Pons (tissue), 1 donor: Measurements from ENCODE around the gene ARHGAP40.

ENCODE experiments used
- DNase-seq: peaks from one replicate; pipeline ENCODE4 v3.0.0-alpha.2; 2016; ENCODE audit warnings: low spot score

ARHGAP40 gene

DNA sequence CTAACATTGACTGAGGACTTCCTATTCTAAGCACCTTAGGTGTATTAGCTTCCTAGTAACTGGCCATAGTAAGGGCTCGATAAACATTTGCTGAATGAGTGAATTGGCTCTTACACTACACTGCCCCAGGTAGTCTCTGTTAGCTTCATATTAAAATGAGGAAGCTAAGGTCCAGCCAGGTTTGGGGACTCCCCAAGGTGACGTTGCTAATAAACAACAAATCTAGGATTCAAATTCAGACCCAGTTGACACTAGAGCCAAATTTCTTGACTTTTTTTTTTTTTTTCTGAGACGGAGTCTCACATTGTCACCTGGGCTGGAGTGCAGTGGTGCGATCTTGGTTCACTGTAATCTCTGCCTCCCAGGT, 16.2 kb downstream of the ARHGAP40 start:
- DNase-seq: no peak

DNA sequence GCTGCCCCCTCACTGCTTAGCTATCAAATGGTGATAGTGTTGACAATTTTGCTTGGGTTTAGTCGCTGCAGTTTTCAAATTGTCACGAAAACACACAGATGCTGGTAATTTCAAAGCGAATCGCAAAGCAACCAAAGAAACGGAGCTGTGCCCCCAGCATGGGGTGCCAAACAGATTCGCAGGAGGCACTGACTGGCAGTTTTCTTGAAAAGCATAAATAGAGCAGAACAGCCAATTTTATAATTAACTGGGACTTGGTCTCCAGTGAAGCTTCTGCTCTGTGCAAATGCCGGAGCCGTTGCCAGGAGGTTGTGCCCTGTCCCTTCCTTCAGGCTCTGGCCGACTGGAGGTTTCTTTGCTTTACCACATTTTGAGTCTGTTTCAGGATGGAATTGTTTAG, 18.8 kb downstream of the ARHGAP40 start:
- no peak for DNase-seq

DNA sequence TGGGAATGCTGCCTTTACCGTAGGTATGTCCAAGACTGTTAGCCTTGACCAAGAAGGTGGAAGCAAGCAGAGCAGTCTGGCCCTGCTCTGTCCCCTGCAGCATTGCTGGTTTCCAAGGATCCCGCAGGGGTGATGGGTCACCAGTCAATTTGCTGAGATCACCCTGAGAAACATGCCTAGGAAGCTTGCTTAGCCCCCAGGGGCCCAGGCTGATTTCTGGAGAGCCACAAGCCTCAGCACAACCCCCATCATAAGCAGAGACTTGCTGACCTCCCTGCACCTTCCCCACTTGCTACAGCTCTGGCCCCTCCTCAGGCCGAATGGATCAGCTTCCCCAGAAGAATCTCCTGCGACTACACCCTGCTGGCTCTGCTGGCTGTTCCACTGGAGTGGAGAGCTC, 21.5 kb downstream of the ARHGAP40 start:
- no peak for DNase-seq

GRCh38 chr20:38624084-38624483, 22.5 kb downstream of the ARHGAP40 start:
- no peak for DNase-seq

GRCh38 chr20:38625896-38626295, 24.3 kb downstream of the ARHGAP40 start:
- no peak for DNase-seq

DNA sequence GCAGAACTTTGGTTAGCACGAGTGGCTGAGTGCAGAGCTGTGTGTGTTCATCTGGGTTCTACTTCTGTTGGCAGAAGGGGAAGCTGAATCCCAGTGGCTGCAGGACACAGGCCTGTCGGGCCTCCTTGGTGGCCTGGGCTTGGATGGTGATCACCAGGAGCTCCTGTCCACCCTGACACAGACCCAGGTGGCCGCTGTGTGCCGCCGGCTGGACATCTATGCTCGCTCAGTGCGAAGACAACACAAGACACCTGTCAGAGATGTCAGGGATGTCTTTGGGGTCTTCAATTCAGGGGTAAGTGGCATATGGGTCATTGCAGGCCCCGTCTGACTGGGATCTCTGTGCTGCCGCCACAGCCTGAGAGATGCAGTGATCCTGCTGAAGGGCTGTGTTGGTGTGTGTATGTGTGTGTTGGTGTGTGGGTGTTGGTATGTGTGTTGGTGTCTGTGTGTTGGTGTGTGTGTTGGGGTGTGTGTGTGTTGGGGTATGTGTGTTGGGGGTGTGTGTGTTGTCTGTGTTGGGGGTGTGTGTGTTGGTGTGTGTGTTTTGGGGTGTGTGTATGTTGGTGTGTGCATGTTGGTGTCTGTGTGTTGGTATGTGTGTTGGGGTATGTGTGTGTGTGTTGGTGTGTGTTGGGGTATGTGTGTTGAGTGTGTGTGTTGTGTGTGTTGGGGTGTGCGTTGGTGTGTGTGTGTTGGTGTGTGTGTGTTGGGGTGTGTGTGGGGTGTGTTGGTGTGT, 25.5 kb downstream of the ARHGAP40 start:
- no peak for DNase-seq

DNA sequence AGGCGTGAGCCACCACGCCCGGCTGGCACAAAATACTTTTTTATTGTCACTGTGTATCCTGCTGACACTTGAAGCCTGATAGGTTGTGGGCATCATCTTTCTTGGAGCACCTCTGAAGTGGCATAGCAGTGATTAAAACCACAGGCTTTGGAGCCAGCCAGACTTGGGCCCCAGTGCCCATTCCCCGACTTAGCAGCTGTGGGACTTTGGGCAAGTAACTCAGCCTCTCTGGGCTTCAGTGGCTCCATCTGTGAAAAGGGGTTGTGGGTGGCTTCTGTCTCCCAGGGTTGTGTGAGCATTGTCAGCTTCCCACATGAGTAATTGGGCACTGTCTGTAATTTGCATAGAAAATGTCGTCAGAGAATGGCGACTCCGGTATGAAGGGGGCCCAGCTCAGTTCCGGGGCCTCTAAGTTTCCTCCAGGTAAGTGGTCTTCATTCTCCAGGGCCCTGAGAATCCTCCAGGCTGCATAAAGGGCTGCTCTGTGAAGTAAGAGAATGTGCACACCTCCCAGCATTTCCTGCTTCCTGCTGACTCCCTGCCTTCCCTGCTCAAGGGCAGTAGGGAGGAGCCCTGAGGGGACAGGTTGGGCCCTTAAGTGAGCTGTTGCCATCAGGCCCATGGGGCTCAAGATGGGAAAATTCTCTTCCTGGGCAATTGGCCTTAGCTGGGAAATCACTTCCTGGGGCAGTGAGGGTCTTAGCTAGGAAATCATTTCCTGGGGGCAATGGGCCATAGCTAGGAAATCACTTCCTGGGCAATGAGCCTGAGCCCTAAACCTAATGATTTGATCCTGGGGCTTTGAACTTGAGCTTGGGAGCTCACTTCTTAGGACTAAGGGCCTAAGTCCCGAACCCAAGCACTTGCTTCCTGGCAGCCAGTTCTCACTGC, 27.2 kb downstream of the ARHGAP40 start:
- no peak for DNase-seq

DNA sequence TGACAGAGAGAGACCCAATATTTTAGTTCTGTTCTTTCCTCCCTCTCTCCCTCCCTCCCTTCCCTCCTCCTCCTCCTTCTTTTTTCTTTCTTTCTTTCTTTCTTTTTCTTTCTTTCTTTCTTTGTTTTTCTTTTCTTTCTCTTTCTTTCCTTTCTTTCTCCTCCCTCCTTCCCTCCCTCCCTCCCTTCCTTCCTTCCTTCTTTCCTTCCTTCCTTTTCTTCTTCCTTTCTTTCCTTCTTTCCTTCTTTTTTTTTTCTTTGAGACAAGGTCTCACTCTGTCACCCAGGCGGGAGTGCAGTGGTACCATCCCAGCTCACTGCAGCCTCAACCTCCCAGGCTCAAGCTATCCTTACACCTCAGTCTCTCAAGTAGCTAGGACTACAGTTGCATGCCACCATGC, 28.4 kb downstream of the ARHGAP40 start:
- no peak for DNase-seq

DNA sequence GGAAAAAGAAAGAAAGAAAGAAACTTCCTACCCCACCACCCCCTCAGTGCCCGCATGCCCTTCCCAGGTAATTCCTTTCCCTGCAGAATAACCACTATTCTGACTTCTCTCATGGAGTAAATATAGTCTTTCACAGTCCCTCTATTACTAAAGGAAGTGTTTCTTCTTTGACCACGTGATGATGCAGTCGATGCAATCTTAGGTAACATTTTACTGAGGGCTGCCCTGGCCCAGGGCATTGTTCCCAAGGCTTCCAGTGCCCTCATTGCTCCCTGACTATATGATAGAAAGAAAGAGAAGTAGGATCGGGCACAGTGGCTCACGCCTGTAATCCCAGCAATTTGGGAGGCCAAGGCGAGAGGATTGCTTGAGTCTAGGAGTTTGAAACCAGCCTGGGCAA, 29.1 kb downstream of the ARHGAP40 start:
- no peak for DNase-seq

DNA sequence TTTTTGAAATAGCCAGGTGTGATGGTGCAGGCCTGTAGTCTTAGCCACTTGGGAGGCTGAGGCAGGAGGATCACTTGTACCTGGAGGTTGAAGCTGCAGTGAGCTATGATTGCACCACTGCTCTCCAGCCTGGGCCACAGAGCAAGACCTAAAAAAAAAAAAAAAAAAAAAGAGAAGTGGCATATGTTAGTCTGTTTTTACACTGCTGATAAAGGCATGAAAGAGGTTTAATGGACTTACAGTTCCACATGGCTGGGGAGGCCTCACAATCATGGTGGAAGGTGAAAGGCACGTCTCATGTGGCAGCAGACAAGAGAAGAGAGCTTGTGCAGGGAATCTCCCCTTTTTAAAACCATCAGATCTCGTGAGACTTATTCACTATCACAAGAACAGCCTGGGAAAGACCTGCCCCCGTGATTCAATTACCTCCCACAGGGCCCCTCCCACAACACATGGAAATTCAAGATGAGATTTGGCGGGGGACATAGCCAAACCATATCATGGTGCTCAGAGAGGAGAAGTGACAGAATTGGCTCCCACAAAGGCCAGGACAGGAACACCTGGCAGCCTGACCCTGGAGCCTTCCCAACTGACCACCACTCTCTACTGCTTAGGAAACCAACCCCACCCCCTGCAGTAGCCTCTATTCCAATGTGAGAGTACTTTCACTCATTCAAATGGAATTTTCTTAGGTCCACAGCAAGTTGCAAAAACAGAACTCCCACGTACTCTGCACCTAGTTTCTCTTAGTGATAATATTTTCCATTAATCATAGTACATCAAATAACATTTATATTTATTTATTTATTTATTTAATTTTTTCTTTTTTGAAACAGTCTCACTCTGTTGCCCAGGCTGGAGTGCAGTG, 29.8 kb downstream of the ARHGAP40 start:
- no peak for DNase-seq

- DNase-seq: peak; percentile 27
Measured at GRCh38 chr20:38633577-38634093, 32.0 kb downstream of the ARHGAP40 start.

DNA sequence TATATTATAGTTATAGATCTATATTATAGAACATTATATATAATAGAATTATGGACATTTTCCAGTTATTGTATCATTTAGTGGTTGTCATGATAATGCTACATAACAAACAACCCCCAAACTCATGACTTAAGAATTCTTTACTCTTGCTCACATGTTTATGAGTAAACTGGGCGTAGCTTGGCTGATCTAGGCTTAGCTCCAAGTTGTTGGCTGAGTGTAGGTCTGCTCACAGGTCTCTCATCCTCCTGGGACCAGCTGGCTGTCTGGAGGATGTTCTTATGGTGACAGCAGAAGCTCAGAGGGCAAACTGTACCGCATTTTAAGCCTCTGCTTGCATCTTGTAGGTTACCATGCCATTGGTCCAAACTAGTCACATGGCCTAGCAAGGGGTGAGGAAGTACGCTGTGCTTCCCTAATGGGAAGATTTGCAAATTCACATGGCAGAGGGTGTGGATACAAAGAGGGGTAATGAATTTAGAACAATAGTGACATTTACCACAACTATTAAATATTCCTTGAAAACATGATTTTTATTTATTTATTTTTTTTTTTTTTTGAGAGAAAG, 34.2 kb downstream of the ARHGAP40 start:
- no peak for DNase-seq

GRCh38 chr20:38640521-38640920, 38.9 kb downstream of the ARHGAP40 start:
- DNase-seq: no peak

GRCh38 chr20:38642498-38642897, 40.9 kb downstream of the ARHGAP40 start:
- DNase-seq: no peak

GRCh38 chr20:38644588-38645260, 43.1 kb downstream of the ARHGAP40 start:
- no peak for DNase-seq

DNA sequence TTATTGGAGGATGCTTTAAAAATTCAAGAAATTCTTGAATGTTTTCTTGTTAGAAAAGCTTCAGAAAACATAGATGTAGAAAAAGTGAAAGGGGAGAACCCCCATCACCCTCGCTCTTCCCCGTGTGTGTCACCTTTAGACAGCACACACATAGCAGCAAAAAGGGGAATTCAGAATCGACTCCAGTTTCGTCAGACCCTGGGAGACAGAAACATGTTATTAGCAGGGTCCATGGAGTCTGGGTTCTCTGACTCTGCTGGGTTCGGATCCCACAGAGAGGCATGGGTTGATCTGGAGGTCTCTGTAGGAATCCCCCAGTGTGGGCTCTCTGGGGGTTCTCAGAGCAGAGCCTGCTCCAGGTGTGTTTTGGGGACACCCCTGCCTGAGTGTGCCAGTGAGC, 43.7 kb downstream of the ARHGAP40 start:
- no peak for DNase-seq

- peak; percentile 59 for DNase-seq
Measured at GRCh38 chr20:38645980-38646858, 44.6 kb downstream of the ARHGAP40 start.

GRCh38 chr20:38649275-38649891, 47.8 kb downstream of the ARHGAP40 start:
- DNase-seq: peak; percentile 60

DNA sequence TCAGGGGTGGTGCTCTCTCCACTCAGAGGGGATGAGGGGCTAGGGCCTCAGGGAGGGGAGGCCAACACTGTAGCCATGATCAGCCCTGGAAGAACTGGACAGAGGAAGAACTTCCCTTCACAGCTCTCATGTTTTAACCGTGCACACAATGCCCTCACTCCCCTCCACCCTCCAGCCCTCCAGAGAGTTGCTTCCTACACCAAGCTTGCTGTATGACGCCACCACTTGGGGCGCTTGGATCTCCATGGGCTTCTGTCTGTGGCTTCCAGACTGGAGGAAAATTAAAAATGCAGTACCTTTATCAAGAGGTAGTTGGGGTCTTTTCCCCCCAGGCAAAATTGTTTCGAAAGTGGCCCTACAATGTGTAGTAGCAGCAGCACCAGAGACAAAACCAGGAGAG, 48.4 kb downstream of the ARHGAP40 start:
- DNase-seq: no peak

DNA sequence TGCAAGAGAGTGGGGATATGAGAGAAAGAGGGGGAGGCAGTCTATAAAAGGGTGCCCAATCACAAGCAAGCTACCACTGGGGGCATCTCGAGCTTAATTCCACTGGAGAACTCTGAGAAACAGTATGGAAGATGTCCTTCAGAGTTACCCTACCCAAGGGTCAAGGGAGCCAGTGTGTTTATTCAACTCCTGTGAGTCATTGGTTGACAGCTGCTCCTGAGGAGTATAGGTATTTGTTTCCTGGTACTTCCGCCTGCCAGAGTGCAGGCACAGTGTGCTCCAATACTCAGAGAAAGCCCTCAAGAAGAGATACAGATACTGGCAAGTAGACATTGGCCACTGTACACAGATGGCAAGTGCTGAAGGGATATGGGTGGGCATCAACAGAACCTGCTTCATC, 49.5 kb downstream of the ARHGAP40 start:
- DNase-seq: no peak
